ENCODE results near the gene PCGF5. TPM values are rescaled to one million over a fixed set of nuclear protein-coding genes. Genes with fewer than 3 reads are reported as not detected.
A peak's percentile ranks its signal among the peaks of the same experiment; 100 is the strongest.

Gene PCGF5
- total and polyA plus RNA-seq, 9 of the 15 experiments (the other 6 are each of a cell fraction or from before 2014, with no cell fraction given): 10.9 to 40.0 (median 20.3) TPM

- Histone ChIP-seq H3K4me3 (no peak overlapping the region), H3K9me3 (replicated peaks; ENCODE audit: control insufficient read depth, insufficient read depth, low read depth, low read length) (no peaks in the 10 kb centered on the region), H3K36me3 (ENCODE audit: control insufficient read depth, insufficient read depth, low read length) (no peaks in the 10 kb centered on the region), H3K27me3 (ENCODE audit: control insufficient read depth in 2 of 2, insufficient read depth in 2 of 2, low read length in 2 of 2) (no peaks in the 10 kb centered on the region), H2AFZ (ENCODE audit: low read depth, low read length) (no peak overlapping the region), H4K20me1 (replicated peaks; ENCODE audit: control insufficient read depth, insufficient read depth, low read length) (no peaks in the 10 kb centered on the region), H3K9ac (ENCODE audit: insufficient read depth in 1 of 2, low read depth in 2 of 2, low read length in 2 of 2) (no peak overlapping the region), H3K79me2 (ENCODE audit: control insufficient read depth, insufficient read depth, low read length) (no peaks in the 10 kb centered on the region), H3K4me2 (ENCODE audit: insufficient read depth, low read length) (peak overlapping the region; percentile 46; the same call in 1 of the 2 replicates), H3K9me1 (ENCODE audit: control insufficient read depth, insufficient read depth, low read length) (no peaks in the 10 kb centered on the region), H3K4me1 (replicated peaks in 1 of 2; ENCODE audit: control insufficient read depth in 2 of 2, insufficient read depth in 2 of 2, low read length in 2 of 2) (peaks cover 6 to 10% of the 10 kb centered on the region in 2 experiments; a peak in 3 of 5 replicates), H3K27ac (ENCODE audit: extremely low read depth, low read depth, low read length) (no peak overlapping the region)
- BruUV-seq (replicated peaks): no TSS peak
- DNase-seq (ENCODE audit: extremely low read depth in 1 of 4, low spot score in 3 of 4): peak in 1 of 4 experiments; percentile 16
- intact Hi-C loops (cut with micrococcal nuclease) (no loop called here), in situ Hi-C loops (cut with MboI) (no loop called here)
- CTCF ChIA-PET (ENCODE audit: low intra/inter-chr PET ratio): no interaction called here
- TF ChIP-seq MAFF (IDR thresholded peaks at IDR 0.05; ENCODE audit: low read length): peak; percentile 67; the same call in 1 of the 2 replicates
- TF ChIP-seq MNT (conservative IDR thresholded peaks at IDR 0.05): peak in 1 of 2 experiments; percentile 57; a peak in 2 of 4 replicates
- no peak for TF ChIP-seq CBFA2T2 (conservative IDR thresholded peaks at IDR 0.05)
- TF ChIP-seq ZNF316 (IDR thresholded peaks at IDR 0.05): peak; percentile 90
- TF ChIP-seq C11orf30 (IDR thresholded peaks at IDR 0.05; ENCODE audit: low read depth): peak; percentile 91
- peak; percentile 46 for TF ChIP-seq NFE2 (IDR thresholded peaks at IDR 0.05; ENCODE audit: low read depth)
- TF ChIP-seq JUND (IDR thresholded peaks at IDR 0.05; ENCODE audit: borderline replicate concordance, low read depth, low read length): no peak
- TF ChIP-seq JUND (tag; IDR thresholded peaks at IDR 0.05; ENCODE audit: borderline replicate concordance, low read depth, low read length): peak; percentile 42; the same call in 1 of the 3 replicates
- TF ChIP-seq PKNOX1 (IDR thresholded peaks at IDR 0.05): no peak
- no peak for TF ChIP-seq RAD21 (CRISPR knock-in tag; conservative IDR thresholded peaks at IDR 0.05 in 1 of 2, IDR thresholded peaks at IDR 0.05 in 1 of 2)
- TF ChIP-seq MAFG (tag; conservative IDR thresholded peaks at IDR 0.05): peak; percentile 86
- TF ChIP-seq MAFK (IDR thresholded peaks at IDR 0.05; ENCODE audit: low read length): peak; percentile 66
- POLR2A ChIA-PET: no interaction called here
- ATAC-seq: no peak
- no peak for FAIRE-seq
Observed at GRCh38 chr10:91311601-91312381, 91.3 kb downstream of the PCGF5 start.
